Suprapubic skin (tissue), 4 donors: ENCODE data around the gene SV2C.

Experiments
- POLR2A ChIP-seq, 2 donors: fragments of 450-650 bp; IDR thresholded peaks; one replicate each; pipeline ENCODE4 v1.6.1; 2017; ENCODE audit warnings: antibody characterized with exemption in 2 of 2, mild to moderate bottlenecking in 2 of 2, moderate library complexity in 2 of 2
- POLR2AphosphoS5 ChIP-seq, 3 donors: sonication (generic); formaldehyde crosslinking; IDR thresholded peaks; one replicate each; pipeline ENCODE4 v1.6.1; 2017; ENCODE audit warnings: antibody characterized with exemption in 3 of 3
- TF ChIP-seq, protein P1 (sequence below), 2 donors: fragments of 200-600 bp in 1 of 2; fragments of 450-650 bp in 1 of 2; sonication (generic) in 1 of 2; IDR thresholded peaks; one replicate each; pipeline ENCODE4 v1.5.1; 2016 to 2019; ENCODE audit warnings: antibody characterized with exemption in 2 of 2, mild to moderate bottlenecking in 1 of 2, moderate library complexity in 1 of 2

DNA sequence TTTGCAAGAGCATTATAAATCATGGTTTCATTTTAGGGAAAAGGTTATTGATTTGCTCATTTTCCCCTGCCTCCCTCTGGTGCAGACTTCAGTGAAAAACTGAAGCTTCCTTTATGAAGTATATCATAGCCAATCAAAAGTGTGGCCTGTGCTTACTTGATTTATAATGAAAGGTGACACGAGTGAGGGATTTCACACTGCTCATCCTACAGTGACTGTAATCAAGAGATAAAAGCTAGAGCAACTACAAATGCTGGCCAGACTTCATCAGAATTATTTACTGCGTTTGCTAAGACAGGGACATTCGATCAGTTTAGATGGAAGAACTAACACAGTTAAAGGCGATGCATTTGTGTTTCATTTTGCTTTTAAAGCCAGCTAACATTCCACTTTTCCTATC lies 151.5 kb downstream of the SV2C start:
- no peak for TF ChIP-seq POLR2A (IDR thresholded peaks at IDR 0.05)
- TF ChIP-seq, protein P1, sequence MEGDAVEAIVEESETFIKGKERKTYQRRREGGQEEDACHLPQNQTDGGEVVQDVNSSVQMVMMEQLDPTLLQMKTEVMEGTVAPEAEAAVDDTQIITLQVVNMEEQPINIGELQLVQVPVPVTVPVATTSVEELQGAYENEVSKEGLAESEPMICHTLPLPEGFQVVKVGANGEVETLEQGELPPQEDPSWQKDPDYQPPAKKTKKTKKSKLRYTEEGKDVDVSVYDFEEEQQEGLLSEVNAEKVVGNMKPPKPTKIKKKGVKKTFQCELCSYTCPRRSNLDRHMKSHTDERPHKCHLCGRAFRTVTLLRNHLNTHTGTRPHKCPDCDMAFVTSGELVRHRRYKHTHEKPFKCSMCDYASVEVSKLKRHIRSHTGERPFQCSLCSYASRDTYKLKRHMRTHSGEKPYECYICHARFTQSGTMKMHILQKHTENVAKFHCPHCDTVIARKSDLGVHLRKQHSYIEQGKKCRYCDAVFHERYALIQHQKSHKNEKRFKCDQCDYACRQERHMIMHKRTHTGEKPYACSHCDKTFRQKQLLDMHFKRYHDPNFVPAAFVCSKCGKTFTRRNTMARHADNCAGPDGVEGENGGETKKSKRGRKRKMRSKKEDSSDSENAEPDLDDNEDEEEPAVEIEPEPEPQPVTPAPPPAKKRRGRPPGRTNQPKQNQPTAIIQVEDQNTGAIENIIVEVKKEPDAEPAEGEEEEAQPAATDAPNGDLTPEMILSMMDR (IDR thresholded peaks at IDR 0.05): no peak
- no peak for TF ChIP-seq POLR2AphosphoS5 (IDR thresholded peaks at IDR 0.05)
